ENCODE measurements around the gene DLG2.

The DLG2 gene

DNA sequence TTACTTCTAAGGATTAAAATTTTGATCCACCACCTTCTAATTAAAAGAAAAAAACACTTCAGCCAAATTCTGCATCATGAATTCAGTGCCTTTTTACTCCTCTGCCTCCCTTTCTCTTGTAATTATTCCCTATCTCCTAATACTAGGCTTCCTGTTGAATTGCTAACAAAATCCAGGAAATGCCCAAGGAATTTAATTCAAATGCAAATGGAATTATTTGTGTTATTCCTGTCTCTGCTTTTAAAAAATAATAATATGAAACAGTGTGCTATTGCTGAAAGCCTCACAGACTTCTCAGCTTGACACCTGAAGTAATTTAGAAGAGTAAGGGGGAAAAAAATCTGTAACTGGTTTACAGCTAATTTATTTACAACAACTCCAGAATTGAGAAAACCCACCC lies 85.5 kb downstream of the DLG2 start:
- H3K4me2 ChIP-seq (ENCODE audit: low read depth, low read length), result no peak overlapping the region
- no peaks in the 10 kb centered on the region for H3K36me3 ChIP-seq (replicated peaks; ENCODE audit: insufficient read depth, low read length)
- no peak overlapping the region for H3K4me3 ChIP-seq (ENCODE audit: low read length)
- no peaks in the 10 kb centered on the region for H3K4me1 ChIP-seq (ENCODE audit: low read length)
- H3K9me2 ChIP-seq (replicated peaks; ENCODE audit: insufficient read depth, low read length), result no peaks in the 10 kb centered on the region
- H3F3A ChIP-seq (ENCODE audit: insufficient read depth, low read length), result no peaks in the 10 kb centered on the region
- no peaks in the 10 kb centered on the region for H3K79me2 ChIP-seq (ENCODE audit: low read length)
- H2AFZ ChIP-seq (ENCODE audit: low read length), result no peak overlapping the region
- H3K27ac ChIP-seq (ENCODE audit: low read length), result no peak overlapping the region
- TF ChIP-seq EZH2 (optimal IDR thresholded peaks at IDR 0.05; ENCODE audit: low read depth, low read length), result no peak
- TF ChIP-seq EZH2phosphoT487 (IDR thresholded peaks at IDR 0.05; ENCODE audit: low read length), result no peak
- TF ChIP-seq, protein P1, sequence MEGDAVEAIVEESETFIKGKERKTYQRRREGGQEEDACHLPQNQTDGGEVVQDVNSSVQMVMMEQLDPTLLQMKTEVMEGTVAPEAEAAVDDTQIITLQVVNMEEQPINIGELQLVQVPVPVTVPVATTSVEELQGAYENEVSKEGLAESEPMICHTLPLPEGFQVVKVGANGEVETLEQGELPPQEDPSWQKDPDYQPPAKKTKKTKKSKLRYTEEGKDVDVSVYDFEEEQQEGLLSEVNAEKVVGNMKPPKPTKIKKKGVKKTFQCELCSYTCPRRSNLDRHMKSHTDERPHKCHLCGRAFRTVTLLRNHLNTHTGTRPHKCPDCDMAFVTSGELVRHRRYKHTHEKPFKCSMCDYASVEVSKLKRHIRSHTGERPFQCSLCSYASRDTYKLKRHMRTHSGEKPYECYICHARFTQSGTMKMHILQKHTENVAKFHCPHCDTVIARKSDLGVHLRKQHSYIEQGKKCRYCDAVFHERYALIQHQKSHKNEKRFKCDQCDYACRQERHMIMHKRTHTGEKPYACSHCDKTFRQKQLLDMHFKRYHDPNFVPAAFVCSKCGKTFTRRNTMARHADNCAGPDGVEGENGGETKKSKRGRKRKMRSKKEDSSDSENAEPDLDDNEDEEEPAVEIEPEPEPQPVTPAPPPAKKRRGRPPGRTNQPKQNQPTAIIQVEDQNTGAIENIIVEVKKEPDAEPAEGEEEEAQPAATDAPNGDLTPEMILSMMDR (IDR thresholded peaks at IDR 0.05; ENCODE audit: low read length), result no peak
- DNase-seq, result no peak
- no peaks in the 10 kb centered on the region for H3K9me3 ChIP-seq (replicated peaks; ENCODE audit: insufficient read depth, low read length)
- no peaks in the 10 kb centered on the region for H4K20me1 ChIP-seq (ENCODE audit: insufficient read depth, low read length)
- no peak overlapping the region for H3K9ac ChIP-seq (ENCODE audit: low read length)
- no peaks in the 10 kb centered on the region for H3K27me3 ChIP-seq (replicated peaks; ENCODE audit: insufficient read depth, low read length)

DNA sequence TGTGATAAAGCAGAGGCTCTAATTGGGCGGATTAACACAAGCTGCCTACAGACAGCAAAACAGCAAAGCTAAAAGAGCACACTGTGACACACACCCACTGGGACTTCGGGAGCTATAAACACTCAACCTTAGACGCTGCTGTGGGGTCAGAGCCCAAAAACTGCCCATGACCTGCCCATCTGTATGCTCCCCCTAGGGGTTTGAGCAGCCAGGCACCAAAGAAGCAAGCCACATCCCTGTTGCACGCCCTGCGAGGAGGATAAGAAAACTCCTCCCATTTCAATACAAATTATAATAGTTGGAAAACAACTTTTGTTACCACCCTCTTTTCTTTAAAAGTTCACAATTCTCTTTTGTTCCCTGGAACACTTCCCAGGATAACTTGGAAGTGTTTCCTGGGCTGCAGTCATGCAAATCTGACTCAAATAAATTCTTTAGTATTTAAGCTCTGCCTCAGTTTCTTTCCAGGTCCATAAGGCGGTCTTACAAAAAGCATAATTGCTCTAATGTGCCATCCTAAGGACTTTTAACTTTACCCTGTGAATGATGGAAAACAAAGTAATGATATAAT lies 86.4 kb downstream of the DLG2 start:
- H3K79me2 ChIP-seq (ENCODE audit: low read length), result no peaks in the 10 kb centered on the region
- TF ChIP-seq EZH2 (optimal IDR thresholded peaks at IDR 0.05; ENCODE audit: low read depth, low read length) (no peak), EZH2phosphoT487 (IDR thresholded peaks at IDR 0.05; ENCODE audit: low read length) (no peak)
- TF ChIP-seq, protein P1 (IDR thresholded peaks at IDR 0.05; ENCODE audit: low read length), result no peak
- H3K9ac ChIP-seq (ENCODE audit: low read length), result no peak overlapping the region
- H3K9me3 ChIP-seq (replicated peaks; ENCODE audit: insufficient read depth, low read length), result no peaks in the 10 kb centered on the region
- no peaks in the 10 kb centered on the region for H3K27me3 ChIP-seq (replicated peaks; ENCODE audit: insufficient read depth, low read length)
- no peak overlapping the region for H3K4me2 ChIP-seq (ENCODE audit: low read depth, low read length)
- no peaks in the 10 kb centered on the region for H3K36me3 ChIP-seq (replicated peaks; ENCODE audit: insufficient read depth, low read length)
- no peaks in the 10 kb centered on the region for H4K20me1 ChIP-seq (ENCODE audit: insufficient read depth, low read length)
- no peak overlapping the region for H3K27ac ChIP-seq (ENCODE audit: low read length)
- H2AFZ ChIP-seq (ENCODE audit: low read length), result no peak overlapping the region
- no peak overlapping the region for H3K4me3 ChIP-seq (ENCODE audit: low read length)
- no peaks in the 10 kb centered on the region for H3K9me2 ChIP-seq (replicated peaks; ENCODE audit: insufficient read depth, low read length)
- no peaks in the 10 kb centered on the region for H3K4me1 ChIP-seq (ENCODE audit: low read length)
- no peaks in the 10 kb centered on the region for H3F3A ChIP-seq (ENCODE audit: insufficient read depth, low read length)
- no peak for DNase-seq

DNA sequence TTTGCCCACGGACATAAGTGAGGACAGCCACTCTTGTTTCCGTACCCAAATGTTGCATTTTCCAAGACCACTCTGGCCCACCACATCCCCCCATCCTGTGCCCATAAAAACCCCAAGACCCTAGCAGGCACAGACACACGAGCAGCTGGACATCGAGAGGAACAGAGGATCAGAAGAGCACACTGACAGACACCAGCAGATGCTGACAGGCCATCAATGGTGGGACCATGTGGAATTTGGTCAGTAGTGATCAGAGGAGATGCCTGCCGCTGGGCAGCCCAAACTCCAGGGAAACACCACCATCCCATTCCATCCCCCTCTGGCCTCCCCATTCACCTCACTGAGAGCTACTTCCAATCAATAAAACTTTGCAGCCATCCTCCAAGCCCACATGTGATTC lies 87.0 kb downstream of the DLG2 start:
- no peak for TF ChIP-seq EZH2 (optimal IDR thresholded peaks at IDR 0.05; ENCODE audit: low read depth, low read length)
- no peak for TF ChIP-seq EZH2phosphoT487 (IDR thresholded peaks at IDR 0.05; ENCODE audit: low read length)
- TF ChIP-seq, protein P1 (IDR thresholded peaks at IDR 0.05; ENCODE audit: low read length), result no peak
- Histone ChIP-seq H3K36me3 (replicated peaks; ENCODE audit: insufficient read depth, low read length) (no peaks in the 10 kb centered on the region), H3K27me3 (replicated peaks; ENCODE audit: insufficient read depth, low read length) (no peaks in the 10 kb centered on the region), H3K79me2 (ENCODE audit: low read length) (no peaks in the 10 kb centered on the region), H3K4me1 (ENCODE audit: low read length) (no peaks in the 10 kb centered on the region), H3K4me2 (ENCODE audit: low read depth, low read length) (no peak overlapping the region), H4K20me1 (ENCODE audit: insufficient read depth, low read length) (no peaks in the 10 kb centered on the region), H3K4me3 (ENCODE audit: low read length) (no peak overlapping the region), H3F3A (ENCODE audit: insufficient read depth, low read length) (no peaks in the 10 kb centered on the region), H3K9me2 (replicated peaks; ENCODE audit: insufficient read depth, low read length) (no peaks in the 10 kb centered on the region), H3K9me3 (replicated peaks; ENCODE audit: insufficient read depth, low read length) (no peaks in the 10 kb centered on the region), H3K27ac (ENCODE audit: low read length) (no peak overlapping the region), H2AFZ (ENCODE audit: low read length) (no peak overlapping the region), H3K9ac (ENCODE audit: low read length) (no peak overlapping the region)
- DNase-seq, result no peak

All from MM.1S (cell line).